H1 (cell line): ENCODE results near the gene PTPRD.

Experiments used
- EZH2 ChIP-seq: fragments of 200-600 bp; sonication (generic); IDR thresholded peaks from 2 replicates; pipeline ENCODE4 v1.7.1; 2012; ENCODE audit warnings: low read depth, mild to moderate bottlenecking, moderate library complexity, low read length, inconsistent platforms; ENCODE audit not compliant: severe bottlenecking
- TF ChIP-seq, protein P1 (sequence below): IDR thresholded peaks from 2 replicates; pipeline ENCODE4 v1.6.1; 2012; ENCODE audit warnings: low read length, inconsistent platforms

DNA sequence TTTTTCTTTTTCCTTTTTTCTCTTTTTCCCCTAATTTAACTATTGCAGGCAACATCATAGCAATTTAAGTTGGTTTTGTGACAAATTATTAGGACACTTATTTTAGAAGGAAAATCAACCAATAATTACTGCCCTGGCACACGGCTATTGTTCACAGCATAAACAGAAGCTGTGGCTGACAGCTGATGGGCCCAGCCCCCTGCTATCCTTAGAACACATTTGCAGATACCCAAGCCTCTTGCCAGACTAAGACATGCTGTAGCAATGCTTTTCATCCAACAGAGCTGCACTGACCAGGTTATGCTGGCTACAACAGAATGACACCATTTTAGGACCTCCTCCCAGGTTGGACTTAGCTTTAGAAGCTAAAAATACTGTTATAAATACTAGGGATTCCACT, 1960.5 kb downstream of the PTPRD start:
- TF ChIP-seq, protein P1, sequence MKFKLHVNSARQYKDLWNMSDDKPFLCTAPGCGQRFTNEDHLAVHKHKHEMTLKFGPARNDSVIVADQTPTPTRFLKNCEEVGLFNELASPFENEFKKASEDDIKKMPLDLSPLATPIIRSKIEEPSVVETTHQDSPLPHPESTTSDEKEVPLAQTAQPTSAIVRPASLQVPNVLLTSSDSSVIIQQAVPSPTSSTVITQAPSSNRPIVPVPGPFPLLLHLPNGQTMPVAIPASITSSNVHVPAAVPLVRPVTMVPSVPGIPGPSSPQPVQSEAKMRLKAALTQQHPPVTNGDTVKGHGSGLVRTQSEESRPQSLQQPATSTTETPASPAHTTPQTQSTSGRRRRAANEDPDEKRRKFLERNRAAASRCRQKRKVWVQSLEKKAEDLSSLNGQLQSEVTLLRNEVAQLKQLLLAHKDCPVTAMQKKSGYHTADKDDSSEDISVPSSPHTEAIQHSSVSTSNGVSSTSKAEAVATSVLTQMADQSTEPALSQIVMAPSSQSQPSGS, result no peak
- no peak for TF ChIP-seq EZH2
